ENCODE measurements around the gene SMARCD1.

GRCh38 chr12:50147281-50147680, 62.1 kb downstream of the SMARCD1 start:
- TF ChIP-seq CTCF (IDR thresholded peaks at IDR 0.05; ENCODE audit: poor library complexity) (no peak), EZH2phosphoT487 (IDR thresholded peaks at IDR 0.05; ENCODE audit: low read depth, severe bottlenecking, unreplicated experiment) (no peak)
